ENCODE data around the gene PRKD3. TPM values are rescaled to one million over a fixed set of nuclear protein-coding genes. Genes with fewer than 3 reads are reported as not detected.

Gene PRKD3
- total and polyA plus RNA-seq, 9 of the 15 experiments (the other 6 are each of a cell fraction or from before 2014, with no cell fraction given), result 4.7 to 26.7 (median 17.0) TPM

DNA sequence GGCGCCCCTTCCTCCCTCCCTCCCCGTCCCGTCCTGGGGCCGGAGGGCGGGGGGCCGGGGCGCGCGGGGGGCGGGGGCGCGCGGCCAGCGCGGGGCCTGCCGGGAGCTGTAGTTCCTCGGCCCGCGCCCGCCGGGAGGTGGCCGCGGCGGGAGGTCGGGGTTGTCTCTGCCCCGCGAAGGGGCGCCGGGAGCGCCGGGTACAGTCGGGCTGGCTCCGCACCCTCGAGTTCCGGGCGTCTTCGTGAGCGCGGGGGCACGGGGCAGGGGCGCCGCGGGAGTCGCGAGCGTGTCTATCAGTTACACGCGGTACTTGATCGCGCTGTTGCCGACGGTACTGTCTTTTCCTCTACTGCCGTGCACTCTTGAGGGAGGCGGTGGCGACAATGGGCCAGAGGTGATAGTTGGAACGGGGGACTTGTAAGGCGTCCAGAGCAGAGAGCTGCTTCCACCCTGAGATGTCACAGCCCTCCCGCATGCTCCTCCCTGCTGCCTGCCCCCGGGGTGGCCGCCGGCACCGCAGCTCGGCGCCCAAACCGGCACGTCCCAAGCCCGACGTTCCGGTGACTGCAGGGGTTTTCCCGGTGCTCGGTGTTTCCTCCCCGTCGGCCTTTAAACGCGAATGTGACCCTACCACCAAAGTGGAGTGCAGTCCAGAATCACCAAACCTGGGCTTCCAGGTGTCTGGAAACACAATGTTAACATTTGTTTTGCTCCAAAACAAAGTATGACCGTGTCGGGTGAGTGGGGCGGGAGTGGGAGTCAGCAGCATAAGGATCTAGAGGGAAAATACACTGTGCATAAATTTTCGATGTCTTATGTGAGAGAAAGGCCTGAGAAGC, at the start of gene PRKD3 (continued):
- 0 out of 2 replicates have a peak, but pooled peaks have one; percentile 38 for TF ChIP-seq CTBP1 (IDR thresholded peaks at IDR 0.05; ENCODE audit: borderline replicate concordance)
- TF ChIP-seq, protein P1, sequence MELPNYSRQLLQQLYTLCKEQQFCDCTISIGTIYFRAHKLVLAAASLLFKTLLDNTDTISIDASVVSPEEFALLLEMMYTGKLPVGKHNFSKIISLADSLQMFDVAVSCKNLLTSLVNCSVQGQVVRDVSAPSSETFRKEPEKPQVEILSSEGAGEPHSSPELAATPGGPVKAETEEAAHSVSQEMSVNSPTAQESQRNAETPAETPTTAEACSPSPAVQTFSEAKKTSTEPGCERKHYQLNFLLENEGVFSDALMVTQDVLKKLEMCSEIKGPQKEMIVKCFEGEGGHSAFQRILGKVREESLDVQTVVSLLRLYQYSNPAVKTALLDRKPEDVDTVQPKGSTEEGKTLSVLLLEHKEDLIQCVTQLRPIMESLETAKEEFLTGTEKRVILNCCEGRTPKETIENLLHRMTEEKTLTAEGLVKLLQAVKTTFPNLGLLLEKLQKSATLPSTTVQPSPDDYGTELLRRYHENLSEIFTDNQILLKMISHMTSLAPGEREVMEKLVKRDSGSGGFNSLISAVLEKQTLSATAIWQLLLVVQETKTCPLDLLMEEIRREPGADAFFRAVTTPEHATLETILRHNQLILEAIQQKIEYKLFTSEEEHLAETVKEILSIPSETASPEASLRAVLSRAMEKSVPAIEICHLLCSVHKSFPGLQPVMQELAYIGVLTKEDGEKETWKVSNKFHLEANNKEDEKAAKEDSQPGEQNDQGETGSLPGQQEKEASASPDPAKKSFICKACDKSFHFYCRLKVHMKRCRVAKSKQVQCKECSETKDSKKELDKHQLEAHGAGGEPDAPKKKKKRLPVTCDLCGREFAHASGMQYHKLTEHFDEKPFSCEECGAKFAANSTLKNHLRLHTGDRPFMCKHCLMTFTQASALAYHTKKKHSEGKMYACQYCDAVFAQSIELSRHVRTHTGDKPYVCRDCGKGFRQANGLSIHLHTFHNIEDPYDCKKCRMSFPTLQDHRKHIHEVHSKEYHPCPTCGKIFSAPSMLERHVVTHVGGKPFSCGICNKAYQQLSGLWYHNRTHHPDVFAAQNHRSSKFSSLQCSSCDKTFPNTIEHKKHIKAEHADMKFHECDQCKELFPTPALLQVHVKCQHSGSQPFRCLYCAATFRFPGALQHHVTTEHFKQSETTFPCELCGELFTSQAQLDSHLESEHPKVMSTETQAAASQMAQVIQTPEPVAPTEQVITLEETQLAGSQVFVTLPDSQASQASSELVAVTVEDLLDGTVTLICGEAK (IDR thresholded peaks at IDR 0.05), result no peak
- TF ChIP-seq, protein P1 (CRISPR knock-in tag; IDR thresholded peaks at IDR 0.05), result no peak
- no peak for TF ChIP-seq PTRF (tag; IDR thresholded peaks at IDR 0.05)
- no peak for TF ChIP-seq ATF1 (CRISPR knock-in tag; IDR thresholded peaks at IDR 0.05)
- TF ChIP-seq ATF1 (tag; IDR thresholded peaks at IDR 0.05), result peak; percentile 42; the same call in 1 of the 2 replicates
- no peak for TF ChIP-seq ZFPM2 (CRISPR knock-in tag; IDR thresholded peaks at IDR 0.05)
- peak; percentile 52 for TF ChIP-seq RBBP5 (IDR thresholded peaks at IDR 0.05; ENCODE audit: borderline replicate concordance, insufficient read depth, low read length, poor library complexity, severe bottlenecking)
- TF ChIP-seq, protein P2, sequence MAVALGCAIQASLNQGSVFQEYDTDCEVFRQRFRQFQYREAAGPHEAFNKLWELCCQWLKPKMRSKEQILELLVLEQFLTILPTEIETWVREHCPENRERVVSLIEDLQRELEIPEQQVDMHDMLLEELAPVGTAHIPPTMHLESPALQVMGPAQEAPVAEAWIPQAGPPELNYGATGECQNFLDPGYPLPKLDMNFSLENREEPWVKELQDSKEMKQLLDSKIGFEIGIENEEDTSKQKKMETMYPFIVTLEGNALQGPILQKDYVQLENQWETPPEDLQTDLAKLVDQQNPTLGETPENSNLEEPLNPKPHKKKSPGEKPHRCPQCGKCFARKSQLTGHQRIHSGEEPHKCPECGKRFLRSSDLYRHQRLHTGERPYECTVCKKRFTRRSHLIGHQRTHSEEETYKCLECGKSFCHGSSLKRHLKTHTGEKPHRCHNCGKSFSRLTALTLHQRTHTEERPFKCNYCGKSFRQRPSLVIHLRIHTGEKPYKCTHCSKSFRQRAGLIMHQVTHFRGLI (CRISPR knock-in tag; IDR thresholded peaks at IDR 0.05), result no peak
- no peak for TF ChIP-seq ZNF79 (CRISPR knock-in tag; IDR thresholded peaks at IDR 0.05; ENCODE audit: low read depth)
- peak; percentile 68; the same call in 1 of the 2 replicates for TF ChIP-seq PHF8 (IDR thresholded peaks at IDR 0.05; ENCODE audit: borderline replicate concordance, low read length)
- TF ChIP-seq, protein P3, sequence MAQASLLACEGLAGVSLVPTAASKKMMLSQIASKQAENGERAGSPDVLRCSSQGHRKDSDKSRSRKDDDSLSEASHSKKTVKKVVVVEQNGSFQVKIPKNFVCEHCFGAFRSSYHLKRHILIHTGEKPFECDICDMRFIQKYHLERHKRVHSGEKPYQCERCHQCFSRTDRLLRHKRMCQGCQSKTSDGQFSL (CRISPR knock-in tag; IDR thresholded peaks at IDR 0.05), result no peak
- TF ChIP-seq, protein P3 (tag; IDR thresholded peaks at IDR 0.05), result no peak
- TF ChIP-seq FOS (IDR thresholded peaks at IDR 0.05; ENCODE audit: extremely low read depth, insufficient read length), result no peak
- TF ChIP-seq ERF (CRISPR knock-in tag; IDR thresholded peaks at IDR 0.05), result no peak
- TF ChIP-seq RBFOX2 (IDR thresholded peaks at IDR 0.05; ENCODE audit: low read depth, low read length), result peak; percentile 59; the same call in 1 of the 2 replicates
- TF ChIP-seq NFATC3 (IDR thresholded peaks at IDR 0.05), result no peak
